GM03348 (cell line): ENCODE measurements around the gene HOXA9.

Experiments used
- DNase-seq: peaks from one replicate; pipeline ENCODE4 v3.0.0; 2012; ENCODE audit warnings: low spot score

The HOXA9 gene

GRCh38 chr7:27176962-27177794, 11.8 kb upstream of the HOXA9 start:
- no peak for DNase-seq

- no peak for DNase-seq
Measured at GRCh38 chr7:27176524-27176845, 11.1 kb upstream of the HOXA9 start.

- DNase-seq = peak; percentile 43
Measured at GRCh38 chr7:27175626-27176523, 10.5 kb upstream of the HOXA9 start.

- DNase-seq = peak; percentile 43
Measured at GRCh38 chr7:27174874-27175625, 9.7 kb upstream of the HOXA9 start.

- peak; percentile 89 for DNase-seq
Measured at GRCh38 chr7:27173956-27174873, 8.9 kb upstream of the HOXA9 start, which contains the start of gene HOXA10. TSS of gene HOXA10 (minus strand) at chr7:27174320. CDS start at chr7:27174306, 14 bp downstream.

GRCh38 chr7:27173511-27173955, 8.2 kb upstream of the HOXA9 start:
- peak; percentile 44 for DNase-seq

GRCh38 chr7:27172823-27173510, 7.6 kb upstream of the HOXA9 start:
- peak; percentile 83 for DNase-seq

- peak; percentile 32 for DNase-seq
Measured at GRCh38 chr7:27172315-27172774, 7.0 kb upstream of the HOXA9 start.

- DNase-seq = no peak
Measured at GRCh38 chr7:27171637-27172314, 6.4 kb upstream of the HOXA9 start.

GRCh38 chr7:27171325-27171636, 5.9 kb upstream of the HOXA9 start:
- DNase-seq = peak; percentile 37

GRCh38 chr7:27170426-27171324, 5.3 kb upstream of the HOXA9 start:
- DNase-seq = no peak

- peak; percentile 37 for DNase-seq
Measured at GRCh38 chr7:27169658-27170425, 4.5 kb upstream of the HOXA9 start.

- DNase-seq = peak; percentile 38
Measured at GRCh38 chr7:27168265-27168947, 3.1 kb upstream of the HOXA9 start.

- DNase-seq = peak; percentile 35
Measured at GRCh38 chr7:27167916-27168264, 2.6 kb upstream of the HOXA9 start.

GRCh38 chr7:27166531-27167505, 1.5 kb upstream of the HOXA9 start:
- DNase-seq = peak; percentile 76

GRCh38 chr7:27165996-27166530, 726 bp upstream of the HOXA9 start:
- peak; percentile 31 for DNase-seq
